GM19238 (cell line): ENCODE results near the gene GK.
"Not testable (repeated sequence)": the region's sequence is repeated elsewhere in the genome, so short reads cannot be mapped to it uniquely, and the experiment has no call there.

Experiments used
- DNase-seq: peaks from one replicate; pipeline ENCODE4 v3.0.0; 2011; ENCODE audit warnings: low spot score; ENCODE audit not compliant: insufficient read length

Gene GK

DNA sequence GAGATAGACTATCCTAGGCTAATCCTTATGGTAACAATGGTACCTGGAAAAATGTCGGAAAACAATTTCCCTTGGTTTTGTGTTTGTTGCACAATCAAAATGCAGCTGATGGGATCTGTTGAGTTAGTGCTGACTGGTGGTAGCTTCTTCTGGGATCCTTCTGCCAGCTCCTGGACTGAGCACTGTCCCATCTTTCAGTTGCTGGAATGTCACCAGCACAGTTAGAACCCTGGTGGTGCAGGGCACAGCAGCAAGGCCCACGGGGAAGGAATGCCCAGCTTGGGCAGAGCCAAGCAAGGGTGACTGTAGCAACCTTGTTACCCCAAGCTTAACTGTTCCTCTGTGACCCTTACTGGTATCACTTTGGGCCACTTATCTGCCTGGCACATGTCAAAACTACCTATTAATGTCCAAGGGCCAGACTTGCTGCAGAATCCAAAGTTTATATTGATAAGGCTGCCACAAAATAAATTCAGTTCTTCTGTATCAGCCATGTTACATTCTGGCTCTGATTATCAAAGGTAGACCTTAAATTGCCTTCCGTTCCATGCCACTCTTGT lies 53.1 kb downstream of the GK start:
- no peak for DNase-seq

- DNase-seq = no peak
Measured at GRCh38 chrX:30712214-30712613, 59.0 kb downstream of the GK start.

- peak; percentile 34 for DNase-seq
Measured at GRCh38 chrX:30713061-30713525, 59.9 kb downstream of the GK start.

- DNase-seq = no peak
Measured at GRCh38 chrX:30714138-30714537, 60.9 kb downstream of the GK start.

GRCh38 chrX:30715976-30716375 lies 62.8 kb downstream of the GK start:
- no peak for DNase-seq

- DNase-seq = no peak
Measured at GRCh38 chrX:30733852-30734660, 80.8 kb downstream of the GK start.

GRCh38 chrX:30734782-30735181 lies 81.6 kb downstream of the GK start:
- DNase-seq = no peak

DNA sequence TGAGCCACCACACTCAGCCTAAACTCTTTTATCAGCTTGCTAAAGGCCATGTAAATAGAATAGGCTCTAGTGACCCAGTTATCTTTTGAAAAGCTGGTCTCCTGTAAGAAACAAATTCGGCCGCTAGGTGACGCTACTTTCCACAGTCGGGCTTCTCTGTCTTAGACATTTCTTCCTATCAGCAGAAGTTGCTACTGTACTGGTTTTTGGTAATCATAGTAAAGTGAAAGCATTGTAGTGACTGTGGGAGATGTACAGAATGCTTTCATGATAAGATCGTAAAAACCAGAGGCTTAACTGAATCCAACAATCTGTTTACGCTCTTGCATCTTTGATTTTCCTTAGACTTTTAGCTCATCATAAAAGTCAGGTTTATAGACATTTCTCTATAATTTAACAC lies 82.6 kb downstream of the GK start:
- peak; percentile 38 for DNase-seq

DNA sequence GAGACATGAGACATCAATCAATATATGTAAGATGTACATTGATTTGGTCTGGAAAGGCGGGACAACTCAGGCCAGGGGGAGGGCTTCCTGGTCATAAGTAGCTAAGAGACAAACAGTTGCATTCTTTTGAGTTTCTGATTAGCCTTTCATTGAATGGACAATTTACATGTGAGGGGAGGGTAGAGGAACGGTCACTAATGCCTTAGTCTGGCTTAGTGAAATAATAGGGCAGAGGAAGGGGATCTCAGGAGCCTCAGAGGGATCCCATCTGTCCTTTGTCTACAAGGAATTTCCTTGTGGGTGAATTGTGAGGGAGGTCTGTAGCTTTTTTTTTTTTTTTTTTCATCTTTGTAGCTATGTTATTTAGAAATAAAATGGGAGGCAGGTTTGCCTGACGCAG lies 88.3 kb downstream of the GK start:
- DNase-seq = no peak

- no peak for DNase-seq
Measured at GRCh38 chrX:30748342-30748960, 95.2 kb downstream of the GK start.

- DNase-seq = no peak
Measured at GRCh38 chrX:30751497-30751896, 98.3 kb downstream of the GK start.

GRCh38 chrX:30762755-30763154 lies 109.5 kb downstream of the GK start:
- no peak for DNase-seq

DNA sequence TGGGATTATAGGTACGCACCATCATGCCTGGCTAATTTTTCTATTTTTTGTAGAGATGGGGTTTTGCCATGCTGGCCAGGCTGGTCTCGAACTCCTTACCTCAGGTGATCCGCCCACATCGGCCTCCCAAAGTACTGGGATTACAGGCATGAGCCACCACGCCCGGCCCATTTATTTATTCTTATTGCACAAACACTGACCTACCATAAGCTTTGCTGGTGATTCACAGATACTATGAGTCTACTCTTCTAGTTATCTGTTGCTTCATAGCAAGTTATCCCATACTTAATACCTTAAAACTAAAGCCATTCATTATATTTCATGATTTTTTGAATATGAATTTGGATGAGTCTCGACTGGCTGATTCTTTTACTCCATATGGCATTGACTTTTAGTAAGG lies 120.5 kb downstream of the GK start:
- not testable (repeated sequence) for DNase-seq

- no peak for DNase-seq
Measured at GRCh38 chrX:30777575-30777974, 124.4 kb downstream of the GK start.

DNA sequence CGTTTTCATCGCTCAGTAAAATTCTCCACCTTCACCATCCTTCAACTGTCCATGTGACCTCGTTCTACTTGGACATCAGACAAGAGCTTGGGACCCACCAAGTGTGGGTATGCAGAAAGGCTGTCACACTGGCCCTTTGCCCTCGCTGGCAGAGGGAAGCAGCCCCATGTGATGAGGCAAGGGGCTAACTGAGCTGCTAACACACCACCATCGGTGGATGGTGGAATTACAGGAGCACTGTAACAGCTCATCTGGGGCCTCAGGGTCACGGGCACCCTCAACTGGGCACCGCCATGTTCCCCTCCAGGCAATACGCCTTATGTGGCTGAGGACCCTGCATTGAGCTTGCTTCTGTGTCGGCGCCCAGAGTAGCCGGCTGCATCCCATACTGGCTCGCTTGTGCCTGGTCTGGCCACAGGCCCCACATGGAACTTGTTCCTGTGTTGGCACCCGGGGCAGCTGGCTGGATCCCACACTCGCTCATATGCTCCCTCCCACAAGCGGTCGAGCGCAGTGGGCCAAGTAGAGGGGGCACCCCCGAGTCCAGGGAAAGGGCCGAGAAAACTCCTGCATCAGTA lies 126.3 kb downstream of the GK start:
- no peak for DNase-seq
